GM19397 (cell line): Measurements from ENCODE around the gene CCL1.

Source experiments
- ATAC-seq: cut with Tn5 transposase; IDR thresholded peaks from one replicate; pipeline ENCODE4 v1.9.1; 2021; ENCODE audit warnings: mild to moderate bottlenecking, moderate library complexity; ENCODE audit not compliant: unreplicated experiment

CCL1 gene, protein sequence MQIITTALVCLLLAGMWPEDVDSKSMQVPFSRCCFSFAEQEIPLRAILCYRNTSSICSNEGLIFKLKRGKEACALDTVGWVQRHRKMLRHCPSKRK

DNA sequence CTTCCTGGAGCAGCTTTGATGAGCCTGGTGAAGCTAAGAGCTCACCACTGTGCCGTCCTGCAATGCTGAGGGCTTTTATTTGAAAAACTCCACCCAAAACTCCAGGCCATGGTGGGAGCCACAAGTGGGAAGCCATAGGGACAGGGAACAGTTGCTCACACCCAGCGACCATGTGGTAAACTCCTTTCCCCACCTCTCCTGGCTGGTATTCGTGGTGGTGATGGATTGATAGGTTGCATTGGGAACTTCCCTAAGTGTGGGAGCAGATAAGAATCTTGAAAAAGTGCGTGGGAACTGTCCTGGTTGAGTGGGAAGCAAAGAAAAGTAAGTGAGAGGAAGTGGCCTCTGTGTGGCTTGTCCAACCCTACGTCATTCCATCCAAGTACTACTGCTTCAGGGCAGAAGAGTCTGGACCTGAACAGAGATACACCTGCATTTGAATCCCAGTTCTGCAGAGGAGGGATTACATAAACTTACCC lies at the start of gene CCL1:
Gene CCL1, minus strand, starts transcription at position 51 of the 479 bp plus-strand sequence. CDS start 72 bp downstream, outside the sequence.
- ATAC-seq = no peak

DNA sequence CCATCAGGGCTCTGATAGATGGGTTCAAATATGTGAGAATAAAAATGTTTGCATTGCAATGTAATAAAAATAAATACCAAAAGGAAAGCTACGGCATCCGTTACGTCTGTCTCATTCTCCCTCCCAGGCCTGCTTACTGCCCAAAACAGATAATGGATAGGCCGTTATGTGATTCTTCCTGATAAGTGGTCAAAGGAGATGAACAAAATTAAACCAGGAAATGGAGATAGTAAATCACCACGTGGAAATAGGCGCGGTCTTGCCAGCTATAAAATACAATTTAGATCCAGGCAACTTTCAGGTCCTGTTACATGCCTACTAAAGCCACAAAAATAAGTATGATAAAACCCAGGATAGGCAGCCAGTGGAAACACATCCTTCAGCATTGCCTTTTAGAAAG lies 49.5 kb upstream of the CCL1 start:
- no peak for ATAC-seq

DNA sequence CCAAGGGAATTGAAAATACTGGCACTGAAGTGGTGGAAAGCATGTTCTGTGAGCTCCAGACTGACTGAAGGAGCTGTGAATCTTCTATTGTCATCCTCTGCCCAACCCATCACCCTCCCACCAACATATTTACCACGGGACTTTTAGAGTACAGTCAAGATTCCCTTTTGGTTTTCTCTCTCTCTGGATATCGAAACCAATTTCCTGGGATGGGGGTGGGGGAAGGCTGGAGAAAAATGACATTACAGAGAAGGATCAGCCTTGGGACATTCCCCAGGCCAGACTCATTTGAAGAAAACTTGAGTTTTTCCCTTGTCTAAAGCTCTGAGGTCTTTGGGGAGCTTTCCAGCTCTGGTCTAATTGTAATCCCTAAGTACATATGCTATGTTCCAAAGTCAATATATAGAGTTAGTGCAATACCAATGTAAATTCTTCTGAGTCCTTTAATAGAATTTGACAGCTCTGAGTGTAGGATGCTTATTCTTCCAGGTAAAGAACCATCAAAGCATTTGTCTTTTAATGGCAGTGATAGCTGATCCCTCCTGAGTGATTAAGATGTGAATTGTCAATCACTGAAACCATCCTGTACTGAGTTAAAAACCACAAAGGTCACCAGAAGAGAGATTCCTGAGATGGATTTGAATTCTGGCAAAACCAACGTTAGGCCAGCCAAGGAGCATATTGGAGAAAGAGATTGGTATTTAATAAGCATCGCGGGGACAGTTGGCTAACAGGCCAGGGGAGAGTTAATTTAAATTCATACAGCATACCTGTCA lies 48.8 kb upstream of the CCL1 start:
- no peak for ATAC-seq

DNA sequence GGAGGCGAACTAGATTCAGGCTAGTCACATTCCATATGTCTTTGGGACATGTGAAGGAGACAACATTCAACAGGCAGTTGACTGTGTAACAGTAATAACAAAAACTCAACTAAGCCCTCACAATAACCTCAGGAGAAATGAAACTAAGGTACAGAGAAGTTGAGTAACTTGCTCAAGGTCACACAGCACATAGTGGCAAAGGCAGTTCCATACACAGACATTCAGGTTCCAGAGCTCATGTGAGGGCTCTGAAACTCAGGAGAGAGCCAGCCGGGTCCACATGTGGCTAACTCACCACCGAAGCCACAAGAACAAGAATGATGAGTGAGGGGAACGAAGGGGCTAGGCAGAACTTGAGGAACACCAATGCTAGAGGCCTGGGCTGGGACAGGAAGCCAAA lies 46.3 kb upstream of the CCL1 start:
- ATAC-seq = no peak

DNA sequence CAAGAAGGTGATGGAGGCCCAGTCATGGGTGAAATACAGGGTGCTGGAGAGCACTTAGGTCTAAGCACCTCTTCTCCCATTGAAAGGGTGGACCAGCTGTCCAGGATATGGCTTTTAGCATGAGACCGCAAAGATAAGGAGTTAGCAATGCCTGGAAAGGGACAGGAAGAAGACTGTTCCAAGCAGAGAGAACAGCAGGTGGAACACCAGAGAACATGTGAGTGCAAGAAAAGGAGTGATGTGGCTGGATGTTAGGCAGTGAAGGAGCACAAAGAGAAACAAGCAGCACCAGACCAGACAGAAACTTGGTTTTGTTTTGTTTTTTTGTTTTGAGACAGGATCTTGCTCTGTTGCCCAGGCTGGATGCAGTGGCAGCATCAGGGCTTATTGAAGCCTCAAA lies 45.4 kb upstream of the CCL1 start:
- ATAC-seq = no peak

DNA sequence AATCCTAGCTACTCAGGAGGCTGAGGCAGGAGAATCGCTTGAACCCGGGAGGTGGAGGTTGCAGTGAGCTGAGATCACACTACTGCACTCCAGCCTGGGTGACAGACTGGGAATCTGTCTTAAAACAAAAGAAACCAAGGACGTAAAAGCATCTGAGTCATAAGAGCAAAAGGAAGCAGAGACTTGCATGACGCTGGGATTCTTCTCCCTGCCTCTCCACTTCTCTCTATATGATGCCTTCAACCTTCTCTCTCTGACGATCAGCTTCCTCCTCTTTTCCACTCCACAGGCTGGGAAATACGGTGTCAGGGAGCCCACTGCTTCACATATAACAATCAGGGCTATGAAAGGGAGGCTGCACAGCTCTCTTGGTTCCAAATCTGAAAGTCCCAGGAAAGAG lies 43.2 kb upstream of the CCL1 start:
- no peak for ATAC-seq

DNA sequence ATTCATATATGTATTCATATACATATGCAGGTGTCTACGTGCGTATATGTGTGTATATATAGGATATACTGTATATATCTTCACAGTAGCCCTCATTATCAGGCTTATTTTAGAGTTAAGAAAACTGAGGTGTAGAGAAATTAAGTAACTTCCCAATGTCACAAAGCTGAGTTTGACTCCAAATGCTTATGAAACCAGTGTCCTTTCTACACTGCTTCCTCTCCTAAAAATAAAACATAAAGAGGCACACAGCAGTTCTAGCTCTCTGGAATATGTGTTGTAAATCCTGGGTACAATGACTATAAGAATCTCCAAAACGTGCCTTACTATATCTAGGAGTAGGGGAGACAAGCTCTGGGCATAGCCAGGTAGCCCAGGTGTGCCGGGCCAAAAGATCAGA lies 40.0 kb upstream of the CCL1 start:
- ATAC-seq = no peak

DNA sequence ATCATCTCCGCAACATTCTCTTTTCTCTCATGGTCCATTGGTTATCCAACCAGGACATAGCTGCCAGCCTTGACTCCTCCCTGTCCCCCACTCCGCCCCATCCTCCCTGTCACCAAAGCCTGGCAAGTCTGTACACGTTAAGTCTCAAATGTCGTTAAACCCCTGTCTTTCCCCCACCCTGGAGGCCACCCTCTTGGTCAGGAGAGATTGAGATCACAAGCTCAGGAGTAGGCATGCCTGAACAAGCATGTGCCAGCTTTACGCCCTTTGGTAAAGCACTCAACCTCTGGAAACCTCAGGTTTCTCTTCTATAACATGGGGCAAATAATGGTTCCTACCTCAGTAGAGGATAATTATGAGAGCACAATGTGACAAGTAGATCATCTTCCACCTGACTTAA lies 38.1 kb upstream of the CCL1 start:
- no peak for ATAC-seq

DNA sequence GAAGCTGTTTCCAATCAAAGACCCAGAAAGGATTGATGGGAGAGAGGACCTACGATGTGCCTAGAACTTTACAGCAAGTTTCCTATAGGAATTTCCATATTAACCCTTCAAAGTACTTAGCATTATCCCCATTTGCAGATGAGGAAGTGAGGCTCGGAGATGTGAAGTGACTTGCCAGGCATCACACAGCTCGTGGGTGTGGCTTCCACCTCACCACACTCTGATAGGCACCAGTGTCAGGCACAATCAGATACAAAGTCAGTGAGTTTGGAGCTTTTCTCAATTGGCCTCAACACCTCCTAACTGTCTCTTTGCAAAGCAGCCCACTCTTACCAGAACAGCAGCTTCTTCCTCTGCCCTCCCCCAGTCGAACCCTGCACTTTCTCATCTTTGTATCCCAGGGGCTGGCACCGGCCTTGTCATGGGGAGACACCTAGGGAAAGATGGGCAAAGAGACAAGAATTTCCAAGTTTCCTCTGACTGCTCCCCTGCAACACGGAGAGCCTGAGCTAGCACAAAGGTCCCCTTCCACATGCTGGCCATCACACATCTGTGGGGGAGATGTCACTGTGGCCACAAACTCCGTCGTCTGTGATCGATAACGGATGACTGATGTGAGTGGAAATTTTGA lies 37.4 kb upstream of the CCL1 start:
- no peak for ATAC-seq

DNA sequence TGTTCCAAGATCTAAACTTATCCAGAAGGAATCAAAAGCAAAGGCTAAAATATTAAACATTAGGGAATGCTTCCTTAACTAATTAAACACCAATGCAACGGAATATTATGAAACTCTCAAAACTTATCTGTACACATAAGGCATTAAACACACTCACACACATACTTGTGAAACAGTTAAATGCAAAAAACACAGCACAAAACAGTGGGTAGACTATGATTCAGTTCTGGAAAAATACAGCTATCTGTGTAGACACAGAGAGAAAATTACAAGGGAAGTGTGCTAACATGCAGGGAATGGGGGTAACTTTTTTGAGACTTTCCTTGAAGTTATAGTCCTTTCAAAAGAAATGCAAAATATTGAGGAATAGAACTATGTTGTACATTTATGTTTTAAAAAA lies 36.7 kb upstream of the CCL1 start:
- ATAC-seq = no peak

DNA sequence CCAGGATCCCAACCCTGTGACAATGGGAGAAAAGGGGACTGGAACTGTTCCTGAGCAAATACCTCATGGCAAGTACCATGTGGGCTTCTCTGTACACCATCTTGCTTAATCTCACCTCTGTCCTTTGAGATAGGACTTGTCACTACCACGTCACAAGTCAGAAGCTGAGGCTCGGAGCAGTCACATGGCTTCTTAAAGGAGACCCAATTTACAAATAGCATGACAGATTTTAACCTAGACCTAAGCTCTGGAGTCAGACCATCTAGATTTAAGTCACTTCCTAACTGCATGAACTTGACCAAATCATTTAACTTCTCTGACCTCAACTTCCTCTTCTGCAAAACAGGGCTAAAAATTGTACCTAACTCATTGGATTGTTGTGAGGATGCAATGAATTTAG lies 36.0 kb upstream of the CCL1 start:
- ATAC-seq = no peak

DNA sequence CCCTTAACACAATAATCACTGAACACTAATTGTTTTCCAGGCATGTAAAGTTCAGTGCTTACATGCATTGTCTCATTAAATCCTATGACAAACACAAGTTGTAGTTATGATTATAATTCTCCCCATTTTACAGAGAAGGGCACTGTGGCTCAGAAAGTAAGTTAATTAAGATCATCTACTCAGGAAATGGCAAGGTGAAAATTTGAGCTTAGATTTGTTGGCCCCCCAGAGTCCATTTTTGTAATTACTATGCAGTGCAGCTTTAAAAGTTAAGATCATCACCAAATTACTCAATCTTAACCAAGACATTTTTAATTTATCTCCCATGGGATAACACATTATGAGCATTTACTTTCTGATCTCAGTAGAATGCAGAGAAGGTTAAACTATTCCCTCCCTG lies 34.2 kb upstream of the CCL1 start:
- no peak for ATAC-seq

DNA sequence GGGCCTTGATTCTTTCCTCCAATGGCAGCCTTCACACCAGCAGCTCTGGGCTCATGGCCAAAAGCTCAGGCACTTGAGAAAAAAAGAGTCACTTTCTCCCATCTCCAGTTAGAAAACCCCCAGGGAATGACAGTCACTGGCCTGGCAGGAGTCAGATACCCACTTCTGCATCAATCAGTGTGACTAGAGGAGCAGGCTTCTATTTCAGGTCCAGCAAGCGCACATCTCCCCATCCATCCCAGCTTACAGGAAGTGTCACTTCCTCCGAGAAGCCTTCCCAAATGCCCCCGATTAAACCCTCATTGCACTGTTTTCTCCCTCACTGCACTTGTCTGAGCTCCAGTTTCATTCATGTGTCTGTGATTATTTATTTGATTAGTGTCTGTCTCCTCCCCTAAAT lies 30.4 kb upstream of the CCL1 start:
- no peak for ATAC-seq

DNA sequence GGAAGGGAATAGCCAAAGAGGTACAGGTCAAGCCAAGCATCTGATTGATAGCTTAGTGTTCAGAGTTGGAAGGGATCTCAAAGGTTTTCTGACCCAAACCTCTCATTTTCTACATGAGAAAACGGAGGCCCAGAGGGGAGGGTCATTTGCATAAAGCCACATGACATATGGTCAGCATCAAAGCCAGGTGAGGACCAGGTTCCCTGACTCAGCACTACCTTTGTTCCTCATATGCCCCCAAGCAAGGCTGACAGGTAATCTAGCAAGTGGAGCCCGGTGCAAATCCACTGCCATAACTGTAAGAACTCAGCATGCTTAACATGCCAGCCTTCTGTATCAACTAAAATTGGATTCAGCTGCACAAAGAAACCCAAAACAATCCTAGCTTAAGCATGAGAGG lies 28.2 kb upstream of the CCL1 start:
- ATAC-seq = no peak

DNA sequence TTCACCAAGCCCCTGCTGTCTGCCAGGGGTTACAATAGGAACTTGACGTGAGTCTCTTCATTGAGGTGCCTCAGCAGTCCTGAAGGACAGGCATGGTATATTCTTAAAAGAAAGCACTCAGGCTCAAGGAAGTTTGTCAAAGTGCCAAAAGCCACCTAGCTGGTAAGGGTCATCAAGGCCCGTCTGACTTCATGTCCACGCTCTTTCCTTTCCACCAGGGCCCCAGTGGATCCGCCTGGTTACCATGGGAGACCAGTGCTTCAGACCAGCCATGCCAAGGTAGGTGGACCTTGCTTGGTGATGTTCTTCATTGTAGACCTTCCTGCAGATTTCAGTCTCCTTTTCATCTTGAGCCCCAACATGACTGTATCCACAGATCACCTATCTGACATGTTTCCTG lies 27.6 kb upstream of the CCL1 start:
- no peak for ATAC-seq

DNA sequence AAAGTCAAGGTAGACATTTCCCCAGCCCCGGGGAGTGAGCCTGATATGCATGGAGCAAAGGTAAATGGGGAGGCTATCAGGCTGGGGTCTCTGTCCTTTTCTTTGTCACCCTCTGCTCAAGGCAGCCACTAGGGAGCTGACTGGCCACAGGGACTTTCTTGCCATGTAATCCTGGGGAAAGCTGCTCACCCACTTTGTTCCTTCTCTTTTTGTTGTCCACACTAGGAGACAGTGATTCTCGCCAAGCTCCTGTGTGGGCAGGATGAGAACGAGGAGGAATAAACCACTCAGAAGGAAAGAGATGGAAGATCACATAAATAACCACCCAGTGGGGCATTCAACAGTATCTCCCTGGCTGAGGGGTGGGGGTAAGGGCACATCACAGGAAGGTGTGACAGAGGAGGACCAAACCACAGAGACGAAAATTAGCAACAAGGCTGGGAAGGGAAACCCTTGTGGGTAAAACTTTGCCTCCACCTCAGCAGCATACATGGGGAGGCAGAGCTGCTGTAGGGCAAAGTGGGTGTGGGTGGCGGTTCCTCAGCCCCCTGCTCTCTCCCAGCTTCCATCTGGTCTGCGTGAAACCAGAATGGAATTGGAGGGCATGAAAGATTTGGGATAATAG lies 26.2 kb upstream of the CCL1 start:
- ATAC-seq = no peak

DNA sequence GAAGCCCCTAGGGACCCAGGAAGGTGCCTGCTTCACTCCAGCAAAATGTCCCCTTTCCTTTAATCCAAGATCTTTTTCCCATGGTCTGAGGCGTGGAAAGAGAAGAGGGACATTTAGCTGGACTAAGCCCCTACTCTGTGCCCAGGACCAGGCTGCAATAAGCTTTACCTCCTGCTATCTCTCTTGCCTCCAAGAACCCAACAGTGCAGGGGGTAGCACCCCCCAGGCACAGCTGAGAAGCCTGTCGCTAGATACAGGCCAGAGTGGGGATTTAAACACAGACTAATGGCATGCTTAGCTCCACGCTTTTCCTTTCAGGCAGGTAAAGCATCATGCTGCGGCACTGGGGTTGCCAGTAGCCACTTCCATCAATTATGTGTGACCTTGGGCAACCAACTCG lies 24.5 kb upstream of the CCL1 start:
- no peak for ATAC-seq

DNA sequence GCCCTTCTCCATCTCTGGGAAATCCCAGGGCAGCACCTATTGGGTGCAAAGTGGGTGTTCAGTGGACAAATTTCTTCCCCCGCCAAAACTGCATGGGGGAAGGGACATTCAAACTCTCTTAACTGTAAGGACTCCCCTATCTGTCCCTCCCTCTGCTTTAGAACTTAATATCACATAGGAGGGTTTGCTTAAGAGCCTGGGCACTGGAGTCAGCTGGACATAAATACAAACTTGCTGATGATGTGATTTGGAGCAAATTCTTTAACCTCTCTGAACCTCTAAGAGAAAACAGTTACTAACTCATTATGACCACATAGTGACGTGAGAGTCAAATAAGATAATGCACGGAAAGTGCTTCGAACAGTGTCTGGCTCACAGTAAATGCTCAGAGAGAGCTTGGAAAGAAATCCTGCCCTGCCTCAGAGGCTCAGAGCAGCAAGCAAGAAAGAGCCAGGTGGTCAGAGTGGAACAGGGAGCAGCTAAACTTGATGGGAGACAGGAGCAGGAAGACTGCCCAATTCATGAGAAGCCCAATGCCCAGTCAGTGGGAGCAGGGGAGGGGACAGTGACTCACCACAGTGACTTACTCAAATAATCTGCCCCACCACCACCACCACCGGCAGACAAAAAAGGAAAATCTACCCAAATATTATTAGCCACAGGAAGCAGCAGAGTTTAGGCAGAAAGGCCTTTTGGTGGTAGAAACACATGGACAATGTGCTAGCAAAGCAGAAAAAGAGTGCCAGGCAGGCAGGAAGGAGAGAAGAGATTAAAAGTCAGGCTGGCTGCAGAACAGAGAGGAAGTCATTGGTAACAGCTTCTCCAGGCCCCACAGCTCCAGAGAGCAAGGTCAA lies 23.9 kb upstream of the CCL1 start:
- ATAC-seq = no peak

DNA sequence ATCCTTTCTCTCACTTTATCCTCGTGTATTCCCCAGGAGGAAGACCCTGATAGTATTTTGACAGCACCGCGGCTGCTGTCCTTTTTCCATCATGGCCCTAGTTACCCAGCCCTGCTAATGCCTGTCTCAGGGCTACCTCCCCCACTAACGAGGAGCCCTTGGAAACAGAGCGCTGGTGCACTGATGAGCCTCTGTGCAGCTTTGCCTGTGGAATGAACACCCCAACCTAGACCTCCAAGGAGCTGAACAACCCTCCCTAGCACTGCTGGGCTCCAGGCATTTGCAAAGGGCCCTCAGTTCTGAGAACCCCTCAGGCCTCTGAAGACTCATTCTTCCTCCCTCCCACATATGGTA lies 23.3 kb upstream of the CCL1 start:
- ATAC-seq = no peak

DNA sequence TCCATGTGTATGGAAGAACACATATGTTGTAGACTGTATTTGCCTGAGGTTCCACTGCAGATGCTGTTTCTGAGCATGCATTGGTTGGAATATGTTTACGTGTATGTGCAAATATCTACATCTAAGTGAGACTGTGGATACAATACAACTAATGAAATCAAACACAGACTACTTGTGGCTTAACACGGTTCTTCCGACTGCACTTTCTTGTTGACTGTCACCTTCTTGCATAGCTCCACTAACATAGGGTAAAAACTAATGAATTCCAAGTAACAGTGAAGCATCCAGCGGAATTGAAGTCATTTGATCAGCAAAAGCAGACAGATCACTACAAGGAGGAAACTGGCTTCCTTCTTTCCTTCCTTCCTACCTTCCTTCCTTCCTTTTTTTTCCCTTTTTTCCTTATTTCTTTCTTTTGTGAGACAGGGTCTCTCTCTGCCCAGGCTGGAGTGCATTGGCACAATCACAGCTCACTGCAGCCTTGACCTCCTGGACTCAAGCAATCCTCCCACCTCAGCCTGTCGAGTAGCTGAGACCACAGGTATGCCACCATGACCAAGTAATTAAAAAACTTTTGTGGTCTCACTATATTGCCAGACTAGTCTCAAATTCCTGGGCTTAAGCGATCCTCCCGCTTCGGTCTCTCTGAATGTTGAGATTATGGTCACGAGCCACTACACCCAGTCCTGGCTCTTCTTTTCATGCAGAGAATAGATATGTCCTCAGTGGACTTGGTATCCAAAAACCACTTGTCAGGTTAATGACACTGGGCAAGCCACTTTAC lies 22.0 kb upstream of the CCL1 start:
- no peak for ATAC-seq
